ENCODE measurements around the gene ARID4B.

Gene ARID4B

GRCh38 chr1:235266967-235267366 lies 61.0 kb downstream of the ARID4B start:
- no peak for TF ChIP-seq MYC (IDR thresholded peaks at IDR 0.05; ENCODE audit: low read depth, low read length)
- no peak for TF ChIP-seq POLR2A (IDR thresholded peaks at IDR 0.05; ENCODE audit: extremely low read depth, insufficient read length)
- TF ChIP-seq CTCF (IDR thresholded peaks at IDR 0.05; ENCODE audit: low read depth, low read length), result no peak
- no peak for TF ChIP-seq MAX (IDR thresholded peaks at IDR 0.05; ENCODE audit: low read depth, low read length)
- no peak overlapping the region for H3K4me3 ChIP-seq (ENCODE audit: low read depth, low read length)
- no peak for DNase-seq (ENCODE audit: low read depth)

GRCh38 chr1:235266325-235266724 lies 61.7 kb downstream of the ARID4B start:
- TF ChIP-seq MYC (IDR thresholded peaks at IDR 0.05; ENCODE audit: low read depth, low read length), result no peak
- TF ChIP-seq MAX (IDR thresholded peaks at IDR 0.05; ENCODE audit: low read depth, low read length), result no peak
- no peak for TF ChIP-seq POLR2A (IDR thresholded peaks at IDR 0.05; ENCODE audit: extremely low read depth, insufficient read length)
- no peak for TF ChIP-seq CTCF (IDR thresholded peaks at IDR 0.05; ENCODE audit: low read depth, low read length)
- H3K4me3 ChIP-seq (ENCODE audit: low read depth, low read length), result no peak overlapping the region
- no peak for DNase-seq (ENCODE audit: low read depth)

GRCh38 chr1:235265900-235266299 lies 62.1 kb downstream of the ARID4B start:
- DNase-seq (ENCODE audit: low read depth), result no peak
- H3K4me3 ChIP-seq (ENCODE audit: low read depth, low read length), result no peak overlapping the region
- TF ChIP-seq CTCF (IDR thresholded peaks at IDR 0.05; ENCODE audit: low read depth, low read length) (no peak), MYC (IDR thresholded peaks at IDR 0.05; ENCODE audit: low read depth, low read length) (no peak), POLR2A (IDR thresholded peaks at IDR 0.05; ENCODE audit: extremely low read depth, insufficient read length) (no peak), MAX (IDR thresholded peaks at IDR 0.05; ENCODE audit: low read depth, low read length) (no peak)

GRCh38 chr1:235264327-235264726 lies 63.7 kb downstream of the ARID4B start:
- H3K4me3 ChIP-seq (ENCODE audit: low read depth, low read length), result no peak overlapping the region
- TF ChIP-seq POLR2A (IDR thresholded peaks at IDR 0.05; ENCODE audit: extremely low read depth, insufficient read length) (no peak), CTCF (IDR thresholded peaks at IDR 0.05; ENCODE audit: low read depth, low read length) (no peak), MAX (IDR thresholded peaks at IDR 0.05; ENCODE audit: low read depth, low read length) (no peak), MYC (IDR thresholded peaks at IDR 0.05; ENCODE audit: low read depth, low read length) (no peak)
- DNase-seq (ENCODE audit: low read depth), result no peak

- DNase-seq (ENCODE audit: low read depth), result no peak
- TF ChIP-seq MAX (IDR thresholded peaks at IDR 0.05; ENCODE audit: low read depth, low read length) (no peak), CTCF (IDR thresholded peaks at IDR 0.05; ENCODE audit: low read depth, low read length) (no peak), MYC (IDR thresholded peaks at IDR 0.05; ENCODE audit: low read depth, low read length) (no peak), POLR2A (IDR thresholded peaks at IDR 0.05; ENCODE audit: extremely low read depth, insufficient read length) (no peak)
- no peak overlapping the region for H3K4me3 ChIP-seq (ENCODE audit: low read depth, low read length)
These were observed 65.4 kb downstream of the ARID4B start for GRCh38 chr1:235262539-235262938.

- no peak for DNase-seq (ENCODE audit: low read depth)
- no peak for TF ChIP-seq POLR2A (IDR thresholded peaks at IDR 0.05; ENCODE audit: extremely low read depth, insufficient read length)
- no peak for TF ChIP-seq CTCF (IDR thresholded peaks at IDR 0.05; ENCODE audit: low read depth, low read length)
- TF ChIP-seq MYC (IDR thresholded peaks at IDR 0.05; ENCODE audit: low read depth, low read length), result no peak
- TF ChIP-seq MAX (IDR thresholded peaks at IDR 0.05; ENCODE audit: low read depth, low read length), result no peak
These were observed 66.7 kb downstream of the ARID4B start for GRCh38 chr1:235261243-235261642.

More at GRCh38 chr1:235261243-235261642, 66.7 kb downstream of the ARID4B start:
- H3K4me3 ChIP-seq (ENCODE audit: low read depth, low read length), result no peak overlapping the region
